ENCODE data around the gene HMGXB3. TPM values are rescaled to one million over a fixed set of nuclear protein-coding genes. Genes with fewer than 3 reads are reported as not detected.

HMGXB3 gene
- total RNA-seq, 2 experiments from 2014 or later = 35.1 to 44.0 TPM

GRCh38 chr5:150085191-150085912, 84.8 kb downstream of the HMGXB3 start:
- ChIA-PET POLR2A (interaction anchor here (0.9 kb wide), 1 partner anchor 12 kb away, joined by 3 read pairs; no protein-coding TSS in a partner anchor), CTCF (ENCODE audit: unreplicated experiment) (no interaction called here)
- no peak overlapping the region for H3K4me3 ChIP-seq (ENCODE audit: low read depth, low read length, poor library complexity, severe bottlenecking)
- H3K9me3 ChIP-seq (ENCODE audit: low read length) = no peaks in the 10 kb centered on the region
- no peaks in the 10 kb centered on the region for H3K36me3 ChIP-seq (ENCODE audit: insufficient read depth, low read length)
- no peak overlapping the region for H3K4me2 ChIP-seq (ENCODE audit: low read length)
- intact Hi-C loops (cut with micrococcal nuclease; ENCODE audit: unreplicated experiment) = no loop called here
- no peak for DNase-seq (ENCODE audit: low spot score)
- H3K79me2 ChIP-seq (ENCODE audit: insufficient read depth, low read depth, low read length) = no peaks in the 10 kb centered on the region
- H3K4me1 ChIP-seq (ENCODE audit: insufficient read depth, low read length, poor library complexity, severe bottlenecking) = peaks cover 12% of the 10 kb centered on the region
- no peak for TF ChIP-seq EZH2phosphoT487 (IDR thresholded peaks at IDR 0.05; ENCODE audit: borderline replicate concordance, low read depth, low read length)
- no peak for TF ChIP-seq CTCF (conservative IDR thresholded peaks at IDR 0.05; ENCODE audit: low read length)
- no peak overlapping the region for H3K27ac ChIP-seq (ENCODE audit: low read depth, low read length, poor library complexity, severe bottlenecking)
- H2AFZ ChIP-seq (ENCODE audit: low read length) = no peak overlapping the region
- no TSS peak for BruUV-seq (replicated peaks)
- H3K9me2 ChIP-seq (ENCODE audit: insufficient read depth, low read length) = no peaks in the 10 kb centered on the region
- no peaks in the 10 kb centered on the region for H4K20me1 ChIP-seq (ENCODE audit: insufficient read depth, low read length)

GRCh38 chr5:150085950-150086715, 85.6 kb downstream of the HMGXB3 start, which contains the start of gene CSF1R:
TSS of gene CSF1R (minus strand) at chr5:150086554. CDS start at chr5:150086427, 127 bp downstream.
- CTCF ChIA-PET (ENCODE audit: unreplicated experiment) = interaction anchor here (0.5 kb wide), 1 partner anchor 105 kb away, joined by 4 read pairs; no protein-coding TSS in a partner anchor

More at GRCh38 chr5:150085950-150086715, 85.6 kb downstream of the HMGXB3 start, which contains the start of gene CSF1R:
- POLR2A ChIA-PET = interaction anchor here (0.6 kb wide), 1 partner anchor 15 kb away, joined by 4 read pairs; no protein-coding TSS in a partner anchor
- Histone ChIP-seq H3K9me3 (ENCODE audit: low read length) (no peaks in the 10 kb centered on the region), H3K4me1 (ENCODE audit: insufficient read depth, low read length, poor library complexity, severe bottlenecking) (peaks cover 12% of the 10 kb centered on the region), H3K9me2 (ENCODE audit: insufficient read depth, low read length) (no peaks in the 10 kb centered on the region), H2AFZ (ENCODE audit: low read length) (no peak within 1 kb of the TSS), H3K27ac (ENCODE audit: low read depth, low read length, poor library complexity, severe bottlenecking) (no peak within 1 kb of the TSS), H3K4me2 (ENCODE audit: low read length) (no peak within 1 kb of the TSS), H3K4me3 (ENCODE audit: low read depth, low read length, poor library complexity, severe bottlenecking) (no peak within 1 kb of the TSS), H3K36me3 (ENCODE audit: insufficient read depth, low read length) (no peaks in the 10 kb centered on the region), H3K79me2 (ENCODE audit: insufficient read depth, low read depth, low read length) (no peaks in the 10 kb centered on the region), H4K20me1 (ENCODE audit: insufficient read depth, low read length) (no peaks in the 10 kb centered on the region)
- intact Hi-C loops (cut with micrococcal nuclease; ENCODE audit: unreplicated experiment) = no loop called here
- TF ChIP-seq EZH2phosphoT487 (IDR thresholded peaks at IDR 0.05; ENCODE audit: borderline replicate concordance, low read depth, low read length) = no peak
- no peak for TF ChIP-seq CTCF (conservative IDR thresholded peaks at IDR 0.05; ENCODE audit: low read length)
- no TSS peak for BruUV-seq (replicated peaks)
- DNase-seq (ENCODE audit: low spot score) = no peak
